H1 (cell line): ENCODE measurements around the gene MYO5B. TPM values are rescaled to one million over a fixed set of nuclear protein-coding genes. Genes with fewer than 3 reads are reported as not detected.

ENCODE experiments used
- CTCF ChIA-PET: fragments of 300-600 bp; sonication (Branson Sonifier 250); formaldehyde crosslinking; loops from one replicate; lab custom pipeline; 2021; ENCODE audit not compliant: partially characterized antibody; lab: Charles Lee
- POLR2A ChIA-PET: fragments of 300-600 bp; sonication (Branson Sonifier 250); formaldehyde crosslinking; loops from one replicate; lab custom pipeline; 2021; ENCODE audit warnings: inconsistent platforms; ENCODE audit not compliant: partially characterized antibody; lab: Charles Lee
- DNase-seq, 2 experiments: peaks; one replicate each; pipeline versions ENCODE4 v3.0.0 to v3.0.0-alpha.2; 2010 to 2022; ENCODE audit warnings: low spot score in 2 of 2, low read depth in 1 of 2, mixed read lengths in 1 of 2
- FAIRE-seq: peaks from 2 replicates; lab custom pipeline; 2011; peaks lifted over from hg19 to GRCh38; lab: Jason Lieb, UNC
- H2AFZ ChIP-seq: 2 replicates; pipeline ENCODE4 v1.8.1; 2012; ENCODE audit warnings: low read length, inconsistent platforms
- H2AK5ac ChIP-seq: 2 replicates; pipeline ENCODE4 v1.6.1; 2013; ENCODE audit warnings: low read depth, low read length
- H2BK120ac ChIP-seq: replicated peaks from 2 replicates; pipeline ENCODE3; 2013; ENCODE audit warnings: low read depth, low read length, inconsistent platforms
- H2BK12ac ChIP-seq: 2 replicates; pipeline ENCODE4 v1.6.1; 2013; ENCODE audit warnings: low read depth, low read length
- H2BK15ac ChIP-seq: 2 replicates; pipeline ENCODE4 v1.6.1; 2013; ENCODE audit warnings: low read length
- H2BK20ac ChIP-seq: 2 replicates; pipeline ENCODE4 v1.6.1; 2013; ENCODE audit warnings: low read length
- H2BK5ac ChIP-seq: 2 replicates; pipeline ENCODE4 v1.6.1; 2013; ENCODE audit warnings: low read depth, low read length
- H3K14ac ChIP-seq: 2 replicates; pipeline ENCODE4 v1.6.1; 2013; ENCODE audit warnings: inconsistent platforms; ENCODE audit not compliant: insufficient read length
- H3K18ac ChIP-seq: 2 replicates; pipeline ENCODE4 v1.6.1; 2013; ENCODE audit warnings: low read length; ENCODE audit errors: extremely low read depth
- H3K23ac ChIP-seq: 2 replicates; pipeline ENCODE4 v1.6.1; 2013; ENCODE audit warnings: inconsistent platforms; ENCODE audit not compliant: insufficient read length
- H3K23me2 ChIP-seq: 2 replicates; pipeline ENCODE4 v1.6.1; 2013; ENCODE audit warnings: low read depth, low read length
- H3K27ac ChIP-seq: 2 replicates; pipeline ENCODE4 v1.6.1; 2011; ENCODE audit warnings: low read depth, low read length, inconsistent platforms
- H3K27me3 ChIP-seq, 4 experiments: replicated peaks in 1 of 4; 1 replicate in 1 of 4; 2 replicates in 3 of 4; pipeline versions ENCODE4 v1.6.1 to v1.8.1; 2011 to 2013; ENCODE audit warnings: low read length in 3 of 4, mild to moderate bottlenecking in 3 of 4, inconsistent platforms in 2 of 4, mixed read lengths in 2 of 4, moderate library complexity in 1 of 4; ENCODE audit not compliant: control insufficient read depth in 3 of 4, insufficient read depth in 3 of 4; ENCODE audit errors: extremely low read depth in 1 of 4
- H3K36me3 ChIP-seq, 4 experiments: 2 replicates each; pipeline versions ENCODE4 v1.6.1 to v1.8.1; 2011 to 2013; ENCODE audit warnings: mild to moderate bottlenecking in 4 of 4, low read length in 3 of 4, moderate library complexity in 2 of 4, control low read depth in 1 of 4, inconsistent platforms in 1 of 4; ENCODE audit not compliant: insufficient read depth in 4 of 4, control insufficient read depth in 2 of 4
- H3K4ac ChIP-seq: replicated peaks from 2 replicates; pipeline ENCODE3; 2013; ENCODE audit warnings: low read length, low read depth, mixed read lengths, inconsistent platforms; ENCODE audit not compliant: insufficient read length
- H3K4me1 ChIP-seq, 4 experiments: replicated peaks in 1 of 4; 1 replicate in 1 of 4; 2 replicates in 3 of 4; pipeline versions ENCODE4 v1.6.1 to v1.8.1; 2011 to 2013; ENCODE audit warnings: low read length in 3 of 4, inconsistent platforms in 2 of 4, mixed read lengths in 1 of 4; ENCODE audit not compliant: insufficient read depth in 4 of 4, control insufficient read depth in 3 of 4
- H3K4me2 ChIP-seq, 2 experiments: 2 replicates each; pipeline versions ENCODE4 v1.6.1 to v1.8.1; 2011 to 2013; ENCODE audit warnings: low read depth in 2 of 2, low read length in 2 of 2, control low read depth in 1 of 2, inconsistent platforms in 1 of 2, mild to moderate bottlenecking in 1 of 2; ENCODE audit not compliant: insufficient read depth in 1 of 2
- H3K4me3 ChIP-seq, 4 experiments: fragments of 200-600, 300-600 bp in 1 of 4; sonication (generic), shearing (Covaris generic), sonication (Bioruptor Twin) in 1 of 4; 2 replicates each; pipeline versions ENCODE4 v1.5.1 to v1.8.1; 2011 to 2016; ENCODE audit warnings: low read length in 4 of 4, low read depth in 3 of 4, control low read depth in 2 of 4, inconsistent platforms in 2 of 4, mild to moderate bottlenecking in 2 of 4, mixed read lengths in 1 of 4, moderate library complexity in 1 of 4; ENCODE audit not compliant: insufficient read depth in 2 of 4; ENCODE audit errors: extremely low read depth in 1 of 4
- H3K56ac ChIP-seq: replicated peaks from 2 replicates; pipeline ENCODE3; 2013; ENCODE audit warnings: low read depth, mild to moderate bottlenecking, mixed read lengths, low read length, inconsistent platforms; ENCODE audit not compliant: insufficient read length
- H3K79me1 ChIP-seq: 2 replicates; pipeline ENCODE4 v1.6.1; 2013; ENCODE audit warnings: low read depth, low read length, control low read depth
- H3K79me2 ChIP-seq, 2 experiments: 2 replicates each; pipeline versions ENCODE4 v1.6.1 to v1.8.1; 2012 to 2013; ENCODE audit warnings: low read length in 2 of 2, mild to moderate bottlenecking in 2 of 2, inconsistent platforms in 1 of 2; ENCODE audit not compliant: insufficient read depth in 2 of 2, control insufficient read depth in 1 of 2
- H3K9ac ChIP-seq, 4 experiments: replicated peaks in 1 of 4; 1 replicate in 1 of 4; 2 replicates in 3 of 4; pipeline versions ENCODE4 v1.6.1 to v1.8.1; 2011 to 2013; ENCODE audit warnings: low read depth in 3 of 4, low read length in 3 of 4, control low read depth in 2 of 4, mild to moderate bottlenecking in 2 of 4, moderate library complexity in 2 of 4, inconsistent platforms in 1 of 4; ENCODE audit errors: extremely low read depth in 1 of 4
- H3K9me3 ChIP-seq, 2 experiments: 2 replicates each; pipeline versions ENCODE4 v1.6.1 to v1.8.1; 2012 to 2013; ENCODE audit warnings: mild to moderate bottlenecking in 2 of 2, moderate library complexity in 2 of 2, control low read depth in 1 of 2, inconsistent platforms in 1 of 2, low read depth in 1 of 2, low read length in 1 of 2, mixed read lengths in 1 of 2; ENCODE audit not compliant: insufficient read depth in 2 of 2
- H4K20me1 ChIP-seq, 2 experiments: replicated peaks in 1 of 2; 2 replicates each; pipeline versions ENCODE3 to v1.8.1; 2011 to 2013; ENCODE audit warnings: inconsistent platforms in 2 of 2, low read length in 2 of 2, mild to moderate bottlenecking in 1 of 2; ENCODE audit not compliant: insufficient read depth in 2 of 2, control insufficient read depth in 1 of 2
- H4K5ac ChIP-seq: 2 replicates; pipeline ENCODE4 v1.6.1; 2013; ENCODE audit warnings: low read length, low read depth, mixed read lengths, inconsistent platforms; ENCODE audit not compliant: insufficient read length
- H4K8ac ChIP-seq: 2 replicates; pipeline ENCODE4 v1.8.0; 2013; ENCODE audit warnings: mild to moderate bottlenecking, moderate library complexity, low read length, inconsistent platforms; ENCODE audit not compliant: insufficient read depth; ENCODE audit errors: extremely low read depth
- H4K91ac ChIP-seq: replicated peaks from 2 replicates; pipeline ENCODE3; 2013; ENCODE audit warnings: low read length, mixed read lengths, inconsistent platforms; ENCODE audit not compliant: insufficient read length
- CEBPB ChIP-seq: IDR thresholded peaks from 2 replicates; pipeline ENCODE4 v1.6.1; 2012; ENCODE audit warnings: low read depth, low read length
- CHD1 ChIP-seq: IDR thresholded peaks from 2 replicates; pipeline ENCODE4 v1.6.1; 2012; ENCODE audit warnings: low read depth, low read length, improper control_type of control experiment
- CTBP2 ChIP-seq: IDR thresholded peaks from 2 replicates; pipeline ENCODE4 v1.7.0; 2011; ENCODE audit warnings: borderline replicate concordance, mild to moderate bottlenecking, moderate library complexity, mixed read lengths, low read length; ENCODE audit not compliant: insufficient read depth, insufficient read length
- E2F6 ChIP-seq: IDR thresholded peaks from 2 replicates; pipeline ENCODE4 v1.6.1; 2012; ENCODE audit warnings: inconsistent platforms
- GABPA ChIP-seq: IDR thresholded peaks from 2 replicates; pipeline ENCODE4 v1.6.1; 2011; ENCODE audit warnings: mild to moderate bottlenecking, low read length, moderate library complexity, borderline replicate concordance; ENCODE audit not compliant: insufficient read depth
- PHF8 ChIP-seq: fragments of 200-600 bp; sonication (generic); conservative IDR thresholded peaks from 2 replicates; pipeline ENCODE4 v1.7.1; 2012; ENCODE audit warnings: low read depth, mild to moderate bottlenecking, inconsistent platforms, low read length, moderate library complexity
- POLR2A ChIP-seq, 2 experiments: IDR thresholded peaks; 1 replicate in 1 of 2; 2 replicates in 1 of 2; pipeline ENCODE4 v1.6.1; 2011; ENCODE audit warnings: low read depth in 2 of 2, low read length in 2 of 2, mild to moderate bottlenecking in 2 of 2; ENCODE audit errors: control extremely low read depth in 1 of 2
- POLR2AphosphoS5 ChIP-seq: IDR thresholded peaks from 2 replicates; pipeline ENCODE4 v1.6.1; 2011; ENCODE audit warnings: low read depth, low read length
- RNF2 ChIP-seq: fragments of 200-900, 300-1000 bp; sonication (generic); IDR thresholded peaks from 2 replicates; pipeline ENCODE4 v1.7.1; 2016; ENCODE audit warnings: borderline replicate concordance, low read depth, mild to moderate bottlenecking, antibody characterized with exemption, low read length; ENCODE audit not compliant: poor library complexity, severe bottlenecking; ENCODE audit errors: missing control alignments
- SRF ChIP-seq: IDR thresholded peaks from 2 replicates; pipeline ENCODE4 v1.6.1; 2011; ENCODE audit warnings: mild to moderate bottlenecking, low read depth, low read length, moderate library complexity
- TBP ChIP-seq: IDR thresholded peaks from 2 replicates; pipeline ENCODE4 v1.6.1; 2011; ENCODE audit warnings: low read depth, low read length, improper control_type of control experiment
- ZNF274 ChIP-seq: IDR thresholded peaks from 2 replicates; pipeline ENCODE4 v1.7.0; 2012; ENCODE audit warnings: low read length, borderline replicate concordance; ENCODE audit errors: extremely low read depth
- WGBS, 2 experiments: shearing (Covaris generic) in 1 of 2; methylation state at CpG; one replicate each; pipeline versions ENCODE4 v1.1.6 to v1.1.7; 2013 to 2015; ENCODE audit warnings: low lambda C conversion rate in 2 of 2, mixed read lengths in 2 of 2, inconsistent platforms in 1 of 2, low coverage in 1 of 2, missing lambda C conversion rate in 1 of 2; ENCODE audit not compliant: insufficient replicate concordance in 2 of 2, insufficient coverage in 1 of 2, insufficient read length in 1 of 2; ENCODE audit errors: extremely low coverage in 1 of 2, missing lambda C conversion rate in 1 of 2; 5-methylcytosine and 5-hydroxymethylcytosine counted together
- polyA plus RNA-seq, 7 experiments: library from polyadenylated mRNA; depleted of rRNA in 3 of 7; stranded (reverse) in 5 of 7; unstranded in 2 of 7; fragments of >200 nt in 5 of 7; fragments of 200-250 nt in 2 of 7; gene quantifications; 1 replicate in 5 of 7; 2 replicates in 1 of 7; 4 replicates in 1 of 7; pipeline versions ENCODE4 v1.2.1 to v1.2.3, GENCODE V29; 2011 to 2013; ENCODE audit warnings: missing spikeins in 2 of 7, mixed read lengths in 2 of 7
- total RNA-seq: library from RNA; stranded (reverse); fragmentation: NEBNext Ultra II Directional; extraction: Animal tissue kit (Norgen Biotek cat#: 25700); gene quantifications from 2 replicates; pipeline ENCODE4 v1.2.1, GENCODE V29; 2021

Gene MYO5B
- total and polyA plus RNA-seq, 2 of the 8 experiments (the other 6 are each of a cell fraction or from before 2014, with no cell fraction given): 6.4 to 7.7 TPM

GRCh38 chr18:49967636-49968313 lies 227.2 kb downstream of the MYO5B start:
- Histone ChIP-seq H2AFZ (no peak overlapping the region), H3K4ac (no peak overlapping the region), H3K23me2 (no peaks in the 10 kb centered on the region), H3K4me2 (no peak overlapping the region), H3K4me3 (no peak overlapping the region), H4K91ac (no peak overlapping the region), H2BK12ac (no peak overlapping the region), H3K18ac (no peak overlapping the region), H3K56ac (no peak overlapping the region), H2BK15ac (no peak overlapping the region), H2BK120ac (no peak overlapping the region), H2BK20ac (no peak overlapping the region), H3K79me2 (no peaks in the 10 kb centered on the region), H4K5ac (no peak overlapping the region), H3K9ac (no peak overlapping the region), H2AK5ac (no peak overlapping the region), H4K8ac (no peak overlapping the region), H3K36me3 (no peaks in the 10 kb centered on the region), H4K20me1 (peaks cover 0 to 2% of the 10 kb centered on the region in 2 experiments), H3K27me3 (no peaks in the 10 kb centered on the region), H3K14ac (no peak overlapping the region), H3K79me1 (no peaks in the 10 kb centered on the region), H3K27ac (no peak overlapping the region), H3K4me1 (no peaks in the 10 kb centered on the region), H2BK5ac (no peak overlapping the region), H3K9me3 (no peaks in the 10 kb centered on the region), H3K23ac (no peak overlapping the region)
- ChIA-PET CTCF (interaction anchor here (0.9 to 1.1 kb wide), 2 partner anchors 44 to 236 kb away, joined by 3 read pairs; no protein-coding TSS in a partner anchor), POLR2A (no interaction called here)
- FAIRE-seq (no peak), DNase-seq (no peak)
- WGBS, 2 experiments: 90% methylated on average over 7 of the region's 7 CpGs; no CpG with 5 or more reads in 1 of the 2 experiments
- TF ChIP-seq CHD1 (no peak), ZNF274 (no peak), POLR2A (IDR thresholded peaks at IDR 0.05; ENCODE audit: control extremely low read depth in 1 of 2, low read depth in 2 of 2, low read length in 2 of 2) (no peak), PHF8 (no peak), GABPA (no peak), TBP (no peak), POLR2AphosphoS5 (no peak), RNF2 (no peak), CTBP2 (no peak), SRF (no peak), CEBPB (no peak), E2F6 (no peak)
